Measurements from ENCODE around the gene MECR. TPM values are rescaled to one million over a fixed set of nuclear protein-coding genes. Genes with fewer than 3 reads are reported as not detected.
A peak's percentile ranks its signal among the peaks of the same experiment; 100 is the strongest.

MECR gene
- polyA plus RNA-seq, 1 donor (not counting 4 experiments of a cell fraction or from before 2014, with no cell fraction given): 20.7 TPM

DNA sequence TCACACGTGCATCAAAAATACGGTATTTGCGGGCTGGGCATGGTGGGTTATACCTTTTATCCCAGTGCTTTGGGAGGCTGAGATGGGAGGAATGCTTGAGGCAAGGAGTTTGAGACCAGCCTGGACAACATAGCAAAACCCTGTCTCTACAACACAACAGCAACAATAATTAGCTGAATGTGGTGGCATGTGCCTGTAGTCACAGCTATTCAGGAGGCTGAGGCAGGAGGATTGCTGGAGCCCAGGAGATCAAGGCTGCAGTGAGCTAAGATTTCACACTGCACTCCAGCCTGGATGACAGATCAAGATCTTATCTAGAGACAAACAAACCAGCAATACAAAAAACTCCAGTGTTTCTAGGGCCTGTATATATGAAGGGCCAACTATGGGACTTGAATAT lies 36.2 kb upstream of the MECR start:
- FAIRE-seq (no peak), DNase-seq (ENCODE audit: low read depth, low spot score) (no peak)
- Histone ChIP-seq H4K20me1 (ENCODE audit: control insufficient read depth, extremely low read depth, insufficient read depth, low read length) (no peaks in the 10 kb centered on the region), H3K27ac (ENCODE audit: control insufficient read depth, insufficient read depth, low read length) (no peak overlapping the region), H3K27me3 (ENCODE audit: control insufficient read depth, extremely low read depth, insufficient read depth, low read length) (no peaks in the 10 kb centered on the region), H3K9ac (ENCODE audit: control insufficient read depth, extremely low read depth, insufficient read depth, low read length) (no peak overlapping the region), H3K36me3 (ENCODE audit: control insufficient read depth in 2 of 2, extremely low read depth in 1 of 2, insufficient read depth in 2 of 2, low read length in 2 of 2) (no peaks in the 10 kb centered on the region), H3K4me3 (ENCODE audit: control insufficient read depth in 2 of 3, extremely low read depth in 1 of 3, insufficient read depth in 2 of 3, low read depth in 1 of 3, low read length in 3 of 3) (no peak overlapping the region), H3K4me2 (ENCODE audit: control insufficient read depth, extremely low read depth, insufficient read depth, low read depth, low read length) (no peak overlapping the region), H2AFZ (ENCODE audit: control insufficient read depth, low read length) (no peak overlapping the region), H3K4me1 (ENCODE audit: control insufficient read depth, extremely low read depth, insufficient read depth, low read length) (peaks cover 10% of the 10 kb centered on the region), H3K9me3 (ENCODE audit: control insufficient read depth, low read depth, low read length) (no peaks in the 10 kb centered on the region), H3K79me2 (ENCODE audit: control insufficient read depth, insufficient read depth, low read length) (no peaks in the 10 kb centered on the region), H3K9me1 (ENCODE audit: control insufficient read depth, extremely low read depth, insufficient read depth, low read length) (no peaks in the 10 kb centered on the region)
- TF ChIP-seq, protein P1, sequence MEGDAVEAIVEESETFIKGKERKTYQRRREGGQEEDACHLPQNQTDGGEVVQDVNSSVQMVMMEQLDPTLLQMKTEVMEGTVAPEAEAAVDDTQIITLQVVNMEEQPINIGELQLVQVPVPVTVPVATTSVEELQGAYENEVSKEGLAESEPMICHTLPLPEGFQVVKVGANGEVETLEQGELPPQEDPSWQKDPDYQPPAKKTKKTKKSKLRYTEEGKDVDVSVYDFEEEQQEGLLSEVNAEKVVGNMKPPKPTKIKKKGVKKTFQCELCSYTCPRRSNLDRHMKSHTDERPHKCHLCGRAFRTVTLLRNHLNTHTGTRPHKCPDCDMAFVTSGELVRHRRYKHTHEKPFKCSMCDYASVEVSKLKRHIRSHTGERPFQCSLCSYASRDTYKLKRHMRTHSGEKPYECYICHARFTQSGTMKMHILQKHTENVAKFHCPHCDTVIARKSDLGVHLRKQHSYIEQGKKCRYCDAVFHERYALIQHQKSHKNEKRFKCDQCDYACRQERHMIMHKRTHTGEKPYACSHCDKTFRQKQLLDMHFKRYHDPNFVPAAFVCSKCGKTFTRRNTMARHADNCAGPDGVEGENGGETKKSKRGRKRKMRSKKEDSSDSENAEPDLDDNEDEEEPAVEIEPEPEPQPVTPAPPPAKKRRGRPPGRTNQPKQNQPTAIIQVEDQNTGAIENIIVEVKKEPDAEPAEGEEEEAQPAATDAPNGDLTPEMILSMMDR (optimal IDR thresholded peaks at IDR 0.05 in 1 of 3, IDR thresholded peaks at IDR 0.05 in 1 of 3, conservative IDR thresholded peaks at IDR 0.05 in 1 of 3; ENCODE audit: extremely low read depth in 1 of 3, insufficient read depth in 2 of 3, low read length in 3 of 3): no peak
- TF ChIP-seq EZH2 (IDR thresholded peaks at IDR 0.05; ENCODE audit: low read length): no peak
- dilution Hi-C loops (cut with MboI; ENCODE audit: extremely low pct_ligation_motif_present, low sequenced_read_pairs): no loop called here

- Histone ChIP-seq H3K9ac (ENCODE audit: control insufficient read depth, extremely low read depth, insufficient read depth, low read length) (no peak overlapping the region), H3K4me3 (ENCODE audit: control insufficient read depth in 2 of 3, extremely low read depth in 1 of 3, insufficient read depth in 2 of 3, low read depth in 1 of 3, low read length in 3 of 3) (no peak overlapping the region), H3K9me1 (ENCODE audit: control insufficient read depth, extremely low read depth, insufficient read depth, low read length) (no peaks in the 10 kb centered on the region), H3K4me2 (ENCODE audit: control insufficient read depth, extremely low read depth, insufficient read depth, low read depth, low read length) (no peak overlapping the region), H3K27me3 (ENCODE audit: control insufficient read depth, extremely low read depth, insufficient read depth, low read length) (no peaks in the 10 kb centered on the region), H3K79me2 (ENCODE audit: control insufficient read depth, insufficient read depth, low read length) (no peaks in the 10 kb centered on the region), H2AFZ (ENCODE audit: control insufficient read depth, low read length) (no peak overlapping the region), H3K36me3 (ENCODE audit: control insufficient read depth in 2 of 2, extremely low read depth in 1 of 2, insufficient read depth in 2 of 2, low read length in 2 of 2) (no peaks in the 10 kb centered on the region), H3K27ac (ENCODE audit: control insufficient read depth, insufficient read depth, low read length) (no peak overlapping the region), H4K20me1 (ENCODE audit: control insufficient read depth, extremely low read depth, insufficient read depth, low read length) (no peaks in the 10 kb centered on the region), H3K4me1 (ENCODE audit: control insufficient read depth, extremely low read depth, insufficient read depth, low read length) (no peaks in the 10 kb centered on the region), H3K9me3 (ENCODE audit: control insufficient read depth, low read depth, low read length) (no peaks in the 10 kb centered on the region)
- dilution Hi-C loops (cut with MboI; ENCODE audit: extremely low pct_ligation_motif_present, low sequenced_read_pairs): no loop called here
- FAIRE-seq (peak; percentile 67), DNase-seq (ENCODE audit: low read depth, low spot score) (no peak)
- TF ChIP-seq EZH2 (IDR thresholded peaks at IDR 0.05; ENCODE audit: low read length): no peak
- TF ChIP-seq, protein P1 (optimal IDR thresholded peaks at IDR 0.05 in 1 of 3, IDR thresholded peaks at IDR 0.05 in 1 of 3, conservative IDR thresholded peaks at IDR 0.05 in 1 of 3; ENCODE audit: extremely low read depth in 1 of 3, insufficient read depth in 2 of 3, low read length in 3 of 3): no peak
Measured at GRCh38 chr1:29264773-29265389, 34.1 kb upstream of the MECR start.

All from keratinocyte (primary cell).